Activated CD8-positive, alpha-beta memory T cell treated with anti-CD3 and anti-CD28 coated beads, Interleukin-2, amount 10 ng/mL, durations not matched to agents 7 days and 5 days (primary cell): Measurements from ENCODE around the gene COL23A1. TPM values are rescaled to one million over a fixed set of nuclear protein-coding genes. Genes with fewer than 3 reads are reported as not detected.

Experiments used
- ATAC-seq: fragments of 150-1000 bp; cut with Tn5 transposase; one replicate; pipeline ENCODE4 v1.10.0; 2021; ENCODE audit warnings: moderate library complexity
- CTCF ChIA-PET: fragments of 350-600 bp; sonication (Branson Sonifier 250); formaldehyde crosslinking; loops from one replicate; lab custom pipeline; 2021; ENCODE audit warnings: antibody characterized with exemption; lab: Charles Lee
- DNase-seq: peaks from one replicate; pipeline ENCODE4 v3.0.0-alpha.2; 2020
- H3K27ac Mint-ChIP-seq: one replicate; pipeline ENCODE4 v1.8.0; 2021; ENCODE audit warnings: mild to moderate bottlenecking, mixed read lengths
- H3K27me3 Mint-ChIP-seq: one replicate; pipeline ENCODE4 v1.8.0; 2021; ENCODE audit warnings: mixed read lengths
- H3K36me3 Mint-ChIP-seq: one replicate; pipeline ENCODE4 v1.8.0; 2021; ENCODE audit warnings: mild to moderate bottlenecking, mixed read lengths
- H3K4me1 Mint-ChIP-seq: one replicate; pipeline ENCODE4 v1.8.0; 2021; ENCODE audit warnings: mixed read lengths
- H3K4me3 Mint-ChIP-seq: one replicate; pipeline ENCODE4 v1.8.0; 2021; ENCODE audit warnings: mild to moderate bottlenecking, moderate library complexity, mixed read lengths
- H3K9me3 Mint-ChIP-seq: one replicate; pipeline ENCODE4 v1.8.0; 2022; ENCODE audit warnings: low read depth, mixed read lengths
- total RNA-seq, 2 experiments: library from RNA; stranded (reverse); gene quantifications; one replicate each; pipeline ENCODE4 v1.2.3, GENCODE V29; 2021

COL23A1 gene
- total RNA-seq, 2 experiments from 2014 or later, result 0.18 to 0.19 TPM

GRCh38 chr5:178249191-178249989 lies 340.8 kb downstream of the COL23A1 start:
- Mint-ChIP-seq H3K4me1 (peaks cover 38% of the 10 kb centered on the region), H3K27ac (peak overlapping the region; percentile 85)

GRCh38 chr5:178248750-178249149 lies 341.4 kb downstream of the COL23A1 start:
- H3K27ac Mint-ChIP-seq, result peak overlapping the region; percentile 85
- peaks cover 1% of the 10 kb centered on the region for H3K36me3 Mint-ChIP-seq
- no peaks in the 10 kb centered on the region for H3K9me3 Mint-ChIP-seq
- DNase-seq (no peak), ATAC-seq (no peak)
- no peaks in the 10 kb centered on the region for H3K27me3 Mint-ChIP-seq
- CTCF ChIA-PET, result interaction anchor here (0.8 to 3.8 kb wide), 4 partner anchors 8 to 17 kb away, joined by 3 to 22 read pairs (median 8); no protein-coding TSS in a partner anchor
- H3K4me3 Mint-ChIP-seq, result peak overlapping the region; percentile 22
- H3K4me1 Mint-ChIP-seq, result peaks cover 40% of the 10 kb centered on the region

More at GRCh38 chr5:178249191-178249989, 340.8 kb downstream of the COL23A1 start:
- H3K9me3 Mint-ChIP-seq, result no peaks in the 10 kb centered on the region
- no peaks in the 10 kb centered on the region for H3K27me3 Mint-ChIP-seq
- H3K36me3 Mint-ChIP-seq, result peaks cover 1% of the 10 kb centered on the region
- DNase-seq, result peak; percentile 83
- H3K4me3 Mint-ChIP-seq, result peak overlapping the region; percentile 36
- CTCF ChIA-PET, result interaction anchor here (0.8 to 3.8 kb wide), 4 partner anchors 9 to 18 kb away, joined by 3 to 22 read pairs (median 8); no protein-coding TSS in a partner anchor
- ATAC-seq, result peak; percentile 77

GRCh38 chr5:178247481-178248456 lies 342.4 kb downstream of the COL23A1 start:
- Mint-ChIP-seq H3K4me1 (peaks cover 44% of the 10 kb centered on the region), H3K27me3 (no peaks in the 10 kb centered on the region), H3K36me3 (peaks cover 1% of the 10 kb centered on the region), H3K27ac (no peak overlapping the region), H3K9me3 (no peaks in the 10 kb centered on the region), H3K4me3 (no peak overlapping the region)
- DNase-seq, result no peak
- CTCF ChIA-PET, result interaction anchor here (0.6 to 3.8 kb wide), 3 partner anchors 9 to 17 kb away, joined by 3 to 22 read pairs (median 10); no protein-coding TSS in a partner anchor
- ATAC-seq, result peak; percentile 28

GRCh38 chr5:178246624-178247279 lies 343.4 kb downstream of the COL23A1 start:
- no peaks in the 10 kb centered on the region for H3K27me3 Mint-ChIP-seq
- H3K27ac Mint-ChIP-seq, result no peak overlapping the region
- no peak overlapping the region for H3K4me3 Mint-ChIP-seq
- no peaks in the 10 kb centered on the region for H3K9me3 Mint-ChIP-seq
- DNase-seq, result no peak
- CTCF ChIA-PET, result interaction anchor here (1.3 kb wide), 2 partner anchors 12 to 34 kb away, joined by 3 to 4 read pairs; no protein-coding TSS in a partner anchor
- no peak for ATAC-seq
- peaks cover 51% of the 10 kb centered on the region for H3K4me1 Mint-ChIP-seq
- H3K36me3 Mint-ChIP-seq, result peaks cover 1% of the 10 kb centered on the region

GRCh38 chr5:178245389-178245788 lies 344.8 kb downstream of the COL23A1 start:
- no peak overlapping the region for H3K27ac Mint-ChIP-seq
- H3K9me3 Mint-ChIP-seq, result no peaks in the 10 kb centered on the region
- H3K36me3 Mint-ChIP-seq, result peaks cover 1% of the 10 kb centered on the region
- CTCF ChIA-PET, result no interaction called here
- ATAC-seq, result no peak
- no peak overlapping the region for H3K4me3 Mint-ChIP-seq
- H3K4me1 Mint-ChIP-seq, result peaks cover 59% of the 10 kb centered on the region
- no peaks in the 10 kb centered on the region for H3K27me3 Mint-ChIP-seq
- DNase-seq, result no peak

- H3K4me1 Mint-ChIP-seq, result peaks cover 57% of the 10 kb centered on the region
- DNase-seq (no peak), ATAC-seq (no peak)
- H3K9me3 Mint-ChIP-seq, result no peaks in the 10 kb centered on the region
- no peaks in the 10 kb centered on the region for H3K27me3 Mint-ChIP-seq
- no peak overlapping the region for H3K4me3 Mint-ChIP-seq
- no peak overlapping the region for H3K27ac Mint-ChIP-seq
- CTCF ChIA-PET, result interaction anchor here (1.5 kb wide), 1 partner anchor 16 kb away, joined by 3 read pairs; no protein-coding TSS in a partner anchor
- H3K36me3 Mint-ChIP-seq, result peaks cover under 1% of the 10 kb centered on the region
Observed at GRCh38 chr5:178244576-178244975, 345.6 kb downstream of the COL23A1 start.

GRCh38 chr5:178242416-178242815 lies 347.8 kb downstream of the COL23A1 start:
- H3K27ac Mint-ChIP-seq, result peak overlapping the region; percentile 98
- CTCF ChIA-PET, result no interaction called here
- H3K36me3 Mint-ChIP-seq, result no peaks in the 10 kb centered on the region
- peak overlapping the region; percentile 21 for H3K4me3 Mint-ChIP-seq
- no peak for ATAC-seq
- no peak for DNase-seq
- no peaks in the 10 kb centered on the region for H3K9me3 Mint-ChIP-seq
- H3K27me3 Mint-ChIP-seq, result no peaks in the 10 kb centered on the region
- peaks cover 57% of the 10 kb centered on the region for H3K4me1 Mint-ChIP-seq

- peak; percentile 1 for ATAC-seq
- no peaks in the 10 kb centered on the region for H3K36me3 Mint-ChIP-seq
- peak overlapping the region; percentile 98 for H3K27ac Mint-ChIP-seq
- peaks cover 60% of the 10 kb centered on the region for H3K4me1 Mint-ChIP-seq
- DNase-seq, result no peak
- no peaks in the 10 kb centered on the region for H3K9me3 Mint-ChIP-seq
- H3K27me3 Mint-ChIP-seq, result no peaks in the 10 kb centered on the region
- CTCF ChIA-PET, result interaction anchor here (0.6 kb wide), 1 partner anchor 9 kb away, joined by 3 read pairs; no protein-coding TSS in a partner anchor
- peak overlapping the region; percentile 68 for H3K4me3 Mint-ChIP-seq
Observed at GRCh38 chr5:178241688-178242231, 348.4 kb downstream of the COL23A1 start.

- no peaks in the 10 kb centered on the region for H3K27me3 Mint-ChIP-seq
- H3K4me1 Mint-ChIP-seq, result peaks cover 65% of the 10 kb centered on the region
- ATAC-seq, result peak; percentile 31
- no peaks in the 10 kb centered on the region for H3K9me3 Mint-ChIP-seq
- no peaks in the 10 kb centered on the region for H3K36me3 Mint-ChIP-seq
- peak; percentile 79 for DNase-seq
- CTCF ChIA-PET, result interaction anchor here (0.6 to 1.2 kb wide), 5 partner anchors 8 to 43 kb away, joined by 3 to 7 read pairs (median 3); no protein-coding TSS in a partner anchor
- H3K27ac Mint-ChIP-seq, result peak overlapping the region; percentile 98
- H3K4me3 Mint-ChIP-seq, result peak overlapping the region; percentile 68
Observed at GRCh38 chr5:178241231-178241663, 348.9 kb downstream of the COL23A1 start.

- Mint-ChIP-seq H3K9me3 (no peaks in the 10 kb centered on the region), H3K36me3 (no peaks in the 10 kb centered on the region), H3K27me3 (no peaks in the 10 kb centered on the region), H3K4me1 (peaks cover 70% of the 10 kb centered on the region), H3K4me3 (peak overlapping the region; percentile 68), H3K27ac (peak overlapping the region; percentile 98)
- CTCF ChIA-PET, result interaction anchor here (0.7 to 1.2 kb wide), 4 partner anchors 8 to 43 kb away, joined by 3 to 7 read pairs (median 4); no protein-coding TSS in a partner anchor
- no peak for DNase-seq
- peak; percentile 9 for ATAC-seq
Observed at GRCh38 chr5:178240766-178241165, 349.4 kb downstream of the COL23A1 start.

GRCh38 chr5:178240341-178240741 lies 349.9 kb downstream of the COL23A1 start:
- CTCF ChIA-PET, result interaction anchor here (0.7 to 1.2 kb wide), 3 partner anchors 9 to 19 kb away, joined by 3 to 7 read pairs (median 4); no protein-coding TSS in a partner anchor
- Mint-ChIP-seq H3K9me3 (no peaks in the 10 kb centered on the region), H3K4me3 (peak overlapping the region; percentile 68), H3K27ac (peak overlapping the region; percentile 98), H3K27me3 (no peaks in the 10 kb centered on the region), H3K4me1 (peaks cover 74% of the 10 kb centered on the region), H3K36me3 (no peaks in the 10 kb centered on the region)
- ATAC-seq (peak; percentile 7), DNase-seq (no peak)
